NB4 (cell line): ENCODE results near the gene TMEM135.

Experiments
- DNase-seq: peaks from one replicate; pipeline ENCODE4 v3.0.0; 2010; ENCODE audit warnings: low read depth
- H3K4me3 ChIP-seq: one replicate; pipeline ENCODE4 v1.5.1; 2011; ENCODE audit warnings: mild to moderate bottlenecking, low read depth, low read length, moderate library complexity
- CTCF ChIP-seq: IDR thresholded peaks from one replicate; pipeline ENCODE4 v1.5.1; 2012; ENCODE audit warnings: low read depth, low read length
- MAX ChIP-seq: IDR thresholded peaks from 2 replicates; pipeline ENCODE4 v1.6.1; 2011; ENCODE audit warnings: low read depth, low read length
- MYC ChIP-seq: IDR thresholded peaks from 2 replicates; pipeline ENCODE4 v1.6.1; 2011; ENCODE audit warnings: low read depth, low read length
- POLR2A ChIP-seq: IDR thresholded peaks from 2 replicates; pipeline ENCODE4 v1.6.1; 2011; ENCODE audit warnings: mild to moderate bottlenecking; ENCODE audit not compliant: insufficient read length; ENCODE audit errors: extremely low read depth

Gene TMEM135

GRCh38 chr11:87347441-87347840 lies 309.7 kb downstream of the TMEM135 start:
- no peak for DNase-seq
- no peak overlapping the region for H3K4me3 ChIP-seq
- no peak for TF ChIP-seq MYC
- no peak for TF ChIP-seq MAX
- no peak for TF ChIP-seq CTCF

- no peak overlapping the region for H3K4me3 ChIP-seq
- DNase-seq = no peak
- no peak for TF ChIP-seq POLR2A
- no peak for TF ChIP-seq CTCF
- no peak for TF ChIP-seq MAX
- no peak for TF ChIP-seq MYC
Observed at GRCh38 chr11:87347854-87348253, 310.1 kb downstream of the TMEM135 start.

- TF ChIP-seq CTCF (no peak), MAX (no peak), MYC (no peak), POLR2A (no peak)
- DNase-seq = peak; percentile 30
- H3K4me3 ChIP-seq = no peak overlapping the region
Observed at GRCh38 chr11:87351676-87352075, 313.9 kb downstream of the TMEM135 start.

- no peak overlapping the region for H3K4me3 ChIP-seq
- TF ChIP-seq MAX (peak; percentile 70), MYC (peak; percentile 19; the same call in 1 of the 2 replicates), CTCF (peak; percentile 99), POLR2A (no peak)
- DNase-seq = peak; percentile 81
Observed at GRCh38 chr11:87352759-87353707, 315.3 kb downstream of the TMEM135 start.

- H3K4me3 ChIP-seq = no peak overlapping the region
- no peak for TF ChIP-seq CTCF
- TF ChIP-seq MAX = no peak
- TF ChIP-seq POLR2A = no peak
- TF ChIP-seq MYC = no peak
- no peak for DNase-seq
Observed at GRCh38 chr11:87353771-87354345, 316.1 kb downstream of the TMEM135 start.
